Lower leg skin (tissue), 4 donors: ENCODE measurements around the gene ENAH. TPM values are rescaled to one million over a fixed set of nuclear protein-coding genes. Genes with fewer than 3 reads are reported as not detected.

Experiments
- DNase-seq, 2 donors: peaks; one replicate each; pipeline ENCODE4 v3.0.0-alpha.2; 2019; ENCODE audit warnings: low spot score in 2 of 2
- H3K4me3 ChIP-seq: fragments of 200-600 bp; sonication (generic); 2 replicates; pipeline ENCODE4 v1.5.1; 2017; ENCODE audit warnings: mild to moderate bottlenecking, low read depth; ENCODE audit not compliant: poor library complexity, severe bottlenecking
- POLR2A ChIP-seq, 2 donors: fragments of 450-650 bp; IDR thresholded peaks; one replicate each; pipeline ENCODE4 v1.6.1; 2016 to 2017; ENCODE audit warnings: antibody characterized with exemption in 2 of 2, mild to moderate bottlenecking in 1 of 2, moderate library complexity in 1 of 2
- WGBS, 2 donors: methylation state at CpG; one replicate each; pipeline ENCODE4 v1.1.5; 2018; 5-methylcytosine and 5-hydroxymethylcytosine counted together
- intact Hi-C: fragments of 100-400 bp; cut with DNase I; formaldehyde crosslinking; loops from one replicate; pipeline ENCODE4 v1.15.0; 2023; ENCODE audit warnings: low total_unique reads
- total RNA-seq, 4 donors: library from RNA; depleted of rRNA; stranded (reverse); fragments of >200 nt; gene quantifications; one replicate each; pipeline ENCODE4 v1.1.0, GENCODE V29; 2016
- TF ChIP-seq, protein P1 (sequence below), 3 donors: fragments of 450-650 bp; IDR thresholded peaks; one replicate each; pipeline ENCODE4 v1.5.1; 2016; ENCODE audit warnings: antibody characterized with exemption in 3 of 3, mild to moderate bottlenecking in 3 of 3, moderate library complexity in 2 of 3

ENAH gene
- total RNA-seq, 4 donors from 2014 or later = 32.5 to 37.4 (median 35.2) TPM

DNA sequence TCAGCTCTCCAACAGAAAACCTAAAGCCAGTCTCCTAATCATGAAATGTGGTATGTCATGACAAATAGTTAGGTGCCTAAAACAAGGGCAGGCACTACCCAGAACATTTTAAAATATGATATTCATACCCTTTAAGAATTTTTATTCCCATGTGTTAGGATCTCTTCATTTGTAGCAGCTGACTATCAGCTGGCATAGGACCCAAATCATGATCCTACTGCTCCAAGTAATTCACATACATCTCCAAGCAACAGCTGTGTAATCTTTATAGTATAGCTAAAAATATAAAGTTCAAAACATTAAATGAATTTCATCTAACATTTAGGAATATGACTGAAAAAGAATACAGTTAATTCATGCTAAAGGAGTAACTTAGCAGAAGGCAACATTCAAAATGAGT is 57.5 kb downstream of the ENAH start:
- intact Hi-C loops = no loop called here
- no peak overlapping the region for H3K4me3 ChIP-seq
- TF ChIP-seq, protein P1, sequence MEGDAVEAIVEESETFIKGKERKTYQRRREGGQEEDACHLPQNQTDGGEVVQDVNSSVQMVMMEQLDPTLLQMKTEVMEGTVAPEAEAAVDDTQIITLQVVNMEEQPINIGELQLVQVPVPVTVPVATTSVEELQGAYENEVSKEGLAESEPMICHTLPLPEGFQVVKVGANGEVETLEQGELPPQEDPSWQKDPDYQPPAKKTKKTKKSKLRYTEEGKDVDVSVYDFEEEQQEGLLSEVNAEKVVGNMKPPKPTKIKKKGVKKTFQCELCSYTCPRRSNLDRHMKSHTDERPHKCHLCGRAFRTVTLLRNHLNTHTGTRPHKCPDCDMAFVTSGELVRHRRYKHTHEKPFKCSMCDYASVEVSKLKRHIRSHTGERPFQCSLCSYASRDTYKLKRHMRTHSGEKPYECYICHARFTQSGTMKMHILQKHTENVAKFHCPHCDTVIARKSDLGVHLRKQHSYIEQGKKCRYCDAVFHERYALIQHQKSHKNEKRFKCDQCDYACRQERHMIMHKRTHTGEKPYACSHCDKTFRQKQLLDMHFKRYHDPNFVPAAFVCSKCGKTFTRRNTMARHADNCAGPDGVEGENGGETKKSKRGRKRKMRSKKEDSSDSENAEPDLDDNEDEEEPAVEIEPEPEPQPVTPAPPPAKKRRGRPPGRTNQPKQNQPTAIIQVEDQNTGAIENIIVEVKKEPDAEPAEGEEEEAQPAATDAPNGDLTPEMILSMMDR (IDR thresholded peaks at IDR 0.05) = no peak
- no peak for TF ChIP-seq POLR2A (IDR thresholded peaks at IDR 0.05)
- DNase-seq = no peak

DNA sequence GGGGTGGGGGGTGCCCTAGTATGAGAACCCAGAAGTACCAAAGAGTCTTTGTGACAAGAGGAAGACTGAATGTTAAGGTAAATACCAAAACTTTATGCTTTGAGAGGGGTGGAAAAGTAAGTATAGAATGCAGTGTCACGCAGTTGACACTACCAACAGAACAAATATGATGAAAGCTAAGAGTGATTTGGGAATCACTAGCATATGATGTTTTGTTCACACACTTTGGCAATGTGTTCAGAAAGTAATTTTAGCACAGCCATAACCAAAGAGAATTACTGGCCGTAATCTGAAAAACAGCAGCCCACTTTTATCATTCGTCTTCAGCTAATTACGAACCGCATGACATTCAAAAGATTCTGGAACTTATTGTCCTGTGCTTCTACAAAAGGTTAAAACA is 59.5 kb downstream of the ENAH start:
- DNase-seq = no peak
- WGBS, 2 donors = 95 to 97% methylated on average over 5 of the region's 5 CpGs
- intact Hi-C loops = no loop called here
- H3K4me3 ChIP-seq = no peak overlapping the region
- TF ChIP-seq POLR2A (IDR thresholded peaks at IDR 0.05) = no peak
- TF ChIP-seq, protein P1 (IDR thresholded peaks at IDR 0.05) = no peak

DNA sequence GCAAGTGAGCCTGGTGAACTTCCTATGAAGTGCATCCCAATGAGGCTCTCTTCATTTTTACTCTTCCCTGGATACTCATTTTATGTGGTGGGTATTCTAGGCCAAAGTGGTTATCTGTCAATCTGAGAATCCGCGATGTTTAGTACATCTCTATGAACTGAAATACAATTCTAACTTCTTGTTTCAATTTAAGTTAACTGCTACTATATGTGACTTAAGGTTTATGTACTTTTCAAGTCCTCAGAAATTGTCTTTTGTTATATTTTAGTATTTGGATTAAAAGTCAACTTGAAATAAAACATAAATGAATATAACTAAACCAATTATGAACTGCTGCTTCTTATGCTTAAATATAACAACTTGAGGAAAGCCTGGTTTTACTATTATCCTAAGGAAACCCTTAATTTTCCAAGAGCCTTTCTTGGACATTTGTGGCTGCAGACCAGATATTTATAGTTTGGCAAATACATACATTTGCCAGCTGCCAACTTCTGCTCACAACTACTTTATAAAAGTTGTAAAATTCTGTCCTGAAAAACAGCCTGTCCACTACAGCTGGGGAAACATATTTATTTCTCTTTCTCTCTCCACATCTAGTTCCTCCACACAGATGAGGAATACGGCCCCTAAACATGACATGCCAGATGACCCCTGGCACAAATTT is 60.4 kb downstream of the ENAH start:
- intact Hi-C loops = no loop called here
- H3K4me3 ChIP-seq = no peak overlapping the region
- no peak for DNase-seq
- 92% methylated on average over 3 of the region's 3 CpGs for whole genome bisulfite sequencing, 2 donors
- TF ChIP-seq, protein P1 (IDR thresholded peaks at IDR 0.05) = no peak
- no peak for TF ChIP-seq POLR2A (IDR thresholded peaks at IDR 0.05)

DNA sequence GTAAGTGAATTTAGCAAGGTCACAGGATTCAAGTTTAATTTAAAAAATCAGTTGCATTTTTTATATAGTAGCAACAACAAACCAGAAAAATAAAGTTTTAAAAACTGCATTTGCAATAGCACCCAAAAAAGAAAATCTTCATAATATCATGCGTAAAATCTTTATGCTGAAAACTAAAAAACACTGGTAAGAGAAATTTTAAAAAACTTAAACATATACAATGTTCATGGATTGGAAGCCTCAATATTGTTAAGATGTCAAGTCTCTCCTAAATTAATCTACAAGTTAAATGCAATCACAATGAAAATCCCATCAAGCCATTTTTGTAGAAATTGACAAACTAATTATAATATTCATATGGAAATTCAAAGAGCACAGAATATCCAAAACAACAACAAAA is 65.6 kb downstream of the ENAH start:
- no peak for TF ChIP-seq POLR2A (IDR thresholded peaks at IDR 0.05)
- TF ChIP-seq, protein P1 (IDR thresholded peaks at IDR 0.05) = no peak
- 95 to 98% methylated on average over 1 of the region's 1 CpG for WGBS, 2 donors
- no peak for DNase-seq
- intact Hi-C loops = no loop called here
- no peak overlapping the region for H3K4me3 ChIP-seq

DNA sequence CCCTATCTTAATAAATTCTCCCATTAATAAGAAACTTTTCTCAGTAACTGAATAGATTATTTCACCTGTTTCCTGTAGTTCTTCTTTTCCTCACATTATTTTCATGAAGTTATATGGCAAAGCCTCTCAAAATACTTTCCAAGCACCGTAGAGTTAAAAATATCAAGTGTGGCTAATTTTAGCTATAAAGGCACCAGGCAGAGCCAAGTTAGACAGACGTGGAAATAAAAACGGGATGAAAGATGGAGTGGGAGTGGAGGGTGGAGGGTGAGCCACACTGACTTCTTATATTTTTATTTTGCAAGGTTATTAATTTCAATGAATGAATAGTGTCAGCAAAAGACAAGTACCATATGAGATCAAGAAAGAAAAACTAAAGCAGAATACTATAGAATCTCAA is 71.7 kb downstream of the ENAH start:
- no peak for DNase-seq
- no peak for TF ChIP-seq POLR2A (IDR thresholded peaks at IDR 0.05)
- TF ChIP-seq, protein P1 (IDR thresholded peaks at IDR 0.05) = no peak
- 17% methylated on average over 3 of the region's 3 CpGs for WGBS, 2 donors
- H3K4me3 ChIP-seq = no peak overlapping the region
- intact Hi-C loops = no loop called here
